ENCODE measurements around the gene AQP12A. TPM values are rescaled to one million over a fixed set of nuclear protein-coding genes. Genes with fewer than 3 reads are reported as not detected.

The AQP12A gene
- total and polyA plus RNA-seq, 9 of the 15 experiments (the other 6 are each of a cell fraction or from before 2014, with no cell fraction given): not detected

- WGBS (ENCODE audit: insufficient coverage, low coverage, missing lambda C conversion rate): 20% methylated on average over 1 of the region's 5 CpGs
- H3K27me3 ChIP-seq (ENCODE audit: control insufficient read depth in 2 of 2, insufficient read depth in 2 of 2, low read length in 2 of 2): peaks cover 0 to 55% of the 10 kb centered on the region in 2 experiments; a peak in 3 of 5 replicates
- H3K4me2 ChIP-seq (ENCODE audit: insufficient read depth, low read length): no peak overlapping the region
- DNase-seq (ENCODE audit: extremely low read depth in 1 of 4, low spot score in 3 of 4) (no peak), FAIRE-seq (no peak), ATAC-seq (no peak)
- POLR2A ChIA-PET: no interaction called here
- TF ChIP-seq SAFB2 (IDR thresholded peaks at IDR 0.05; ENCODE audit: borderline replicate concordance, low read depth, low read length, severe bottlenecking) (no peak), AFF1 (IDR thresholded peaks at IDR 0.05; ENCODE audit: low read depth in 1 of 2, partially characterized antibody in 2 of 2) (no peak), E2F8 (IDR thresholded peaks at IDR 0.05; ENCODE audit: low read depth, partially characterized antibody) (no peak), MBD1 (CRISPR knock-in tag; IDR thresholded peaks at IDR 0.05) (no peak), SMAD3 (CRISPR knock-in tag; conservative IDR thresholded peaks at IDR 0.05) (no peak), SIX5 (IDR thresholded peaks at IDR 0.05; ENCODE audit: borderline replicate concordance in 1 of 2, insufficient read depth in 1 of 2, low read depth in 1 of 2, low read length in 2 of 2) (no peak), NCOA1 (IDR thresholded peaks at IDR 0.05; ENCODE audit: low read depth) (no peak)
- no peaks in the 10 kb centered on the region for H4K20me1 ChIP-seq (replicated peaks; ENCODE audit: control insufficient read depth, insufficient read depth, low read length)
- H3K4me3 ChIP-seq: no peak overlapping the region
- H3K36me3 ChIP-seq (ENCODE audit: control insufficient read depth, insufficient read depth, low read length): no peaks in the 10 kb centered on the region
- H3K9me3 ChIP-seq (replicated peaks; ENCODE audit: control insufficient read depth, insufficient read depth, low read depth, low read length): no peaks in the 10 kb centered on the region
- in situ Hi-C loops (cut with MboI) (no loop called here), intact Hi-C loops (cut with micrococcal nuclease) (no loop called here)
- CTCF ChIA-PET (ENCODE audit: low intra/inter-chr PET ratio): no interaction called here
- H3K79me2 ChIP-seq (ENCODE audit: control insufficient read depth, insufficient read depth, low read length): no peaks in the 10 kb centered on the region
- BruUV-seq (replicated peaks): no TSS peak
- H3K4me1 ChIP-seq (replicated peaks in 1 of 2; ENCODE audit: control insufficient read depth in 2 of 2, insufficient read depth in 2 of 2, low read length in 2 of 2): peaks cover 0 to 7% of the 10 kb centered on the region in 2 experiments; a peak in 1 of 5 replicates
- H3K9ac ChIP-seq (ENCODE audit: insufficient read depth in 1 of 2, low read depth in 2 of 2, low read length in 2 of 2): no peak overlapping the region
- H2AFZ ChIP-seq (ENCODE audit: low read depth, low read length): no peak overlapping the region
- H3K27ac ChIP-seq (ENCODE audit: extremely low read depth, low read depth, low read length): no peak overlapping the region
- no peaks in the 10 kb centered on the region for H3K9me1 ChIP-seq (ENCODE audit: control insufficient read depth, insufficient read depth, low read length)
These were observed 40.5 kb downstream of the AQP12A start for GRCh38 chr2:240732184-240732583.
